H1 (cell line): Measurements from ENCODE around the gene ATG9B. TPM values are rescaled to one million over a fixed set of nuclear protein-coding genes. Genes with fewer than 3 reads are reported as not detected.

Source experiments
- CTCF ChIA-PET: fragments of 300-600 bp; sonication (Branson Sonifier 250); formaldehyde crosslinking; loops from one replicate; lab custom pipeline; 2021; ENCODE audit not compliant: partially characterized antibody; lab: Charles Lee
- POLR2A ChIA-PET: fragments of 300-600 bp; sonication (Branson Sonifier 250); formaldehyde crosslinking; loops from one replicate; lab custom pipeline; 2021; ENCODE audit warnings: inconsistent platforms; ENCODE audit not compliant: partially characterized antibody; lab: Charles Lee
- DNase-seq, 2 experiments: peaks; one replicate each; pipeline versions ENCODE4 v3.0.0 to v3.0.0-alpha.2; 2010 to 2022; ENCODE audit warnings: low spot score in 2 of 2, low read depth in 1 of 2, mixed read lengths in 1 of 2
- FAIRE-seq: peaks from 2 replicates; lab custom pipeline; 2011; peaks lifted over from hg19 to GRCh38; lab: Jason Lieb, UNC
- H2AFZ ChIP-seq: 2 replicates; pipeline ENCODE4 v1.8.1; 2012; ENCODE audit warnings: low read length, inconsistent platforms
- H2AK5ac ChIP-seq: 2 replicates; pipeline ENCODE4 v1.6.1; 2013; ENCODE audit warnings: low read depth, low read length
- H2BK120ac ChIP-seq: replicated peaks from 2 replicates; pipeline ENCODE3; 2013; ENCODE audit warnings: low read depth, low read length, inconsistent platforms
- H2BK12ac ChIP-seq: 2 replicates; pipeline ENCODE4 v1.6.1; 2013; ENCODE audit warnings: low read depth, low read length
- H2BK15ac ChIP-seq: 2 replicates; pipeline ENCODE4 v1.6.1; 2013; ENCODE audit warnings: low read length
- H2BK20ac ChIP-seq: 2 replicates; pipeline ENCODE4 v1.6.1; 2013; ENCODE audit warnings: low read length
- H2BK5ac ChIP-seq: 2 replicates; pipeline ENCODE4 v1.6.1; 2013; ENCODE audit warnings: low read depth, low read length
- H3K14ac ChIP-seq: 2 replicates; pipeline ENCODE4 v1.6.1; 2013; ENCODE audit warnings: inconsistent platforms; ENCODE audit not compliant: insufficient read length
- H3K18ac ChIP-seq: 2 replicates; pipeline ENCODE4 v1.6.1; 2013; ENCODE audit warnings: low read length; ENCODE audit errors: extremely low read depth
- H3K23ac ChIP-seq: 2 replicates; pipeline ENCODE4 v1.6.1; 2013; ENCODE audit warnings: inconsistent platforms; ENCODE audit not compliant: insufficient read length
- H3K23me2 ChIP-seq: 2 replicates; pipeline ENCODE4 v1.6.1; 2013; ENCODE audit warnings: low read depth, low read length
- H3K27ac ChIP-seq: 2 replicates; pipeline ENCODE4 v1.6.1; 2011; ENCODE audit warnings: low read depth, low read length, inconsistent platforms
- H3K27me3 ChIP-seq, 4 experiments: replicated peaks in 1 of 4; 1 replicate in 1 of 4; 2 replicates in 3 of 4; pipeline versions ENCODE4 v1.6.1 to v1.8.1; 2011 to 2013; ENCODE audit warnings: low read length in 3 of 4, mild to moderate bottlenecking in 3 of 4, inconsistent platforms in 2 of 4, mixed read lengths in 2 of 4, moderate library complexity in 1 of 4; ENCODE audit not compliant: control insufficient read depth in 3 of 4, insufficient read depth in 3 of 4; ENCODE audit errors: extremely low read depth in 1 of 4
- H3K36me3 ChIP-seq, 4 experiments: 2 replicates each; pipeline versions ENCODE4 v1.6.1 to v1.8.1; 2011 to 2013; ENCODE audit warnings: mild to moderate bottlenecking in 4 of 4, low read length in 3 of 4, moderate library complexity in 2 of 4, control low read depth in 1 of 4, inconsistent platforms in 1 of 4; ENCODE audit not compliant: insufficient read depth in 4 of 4, control insufficient read depth in 2 of 4
- H3K4ac ChIP-seq: replicated peaks from 2 replicates; pipeline ENCODE3; 2013; ENCODE audit warnings: low read length, low read depth, mixed read lengths, inconsistent platforms; ENCODE audit not compliant: insufficient read length
- H3K4me1 ChIP-seq, 4 experiments: replicated peaks in 1 of 4; 1 replicate in 1 of 4; 2 replicates in 3 of 4; pipeline versions ENCODE4 v1.6.1 to v1.8.1; 2011 to 2013; ENCODE audit warnings: low read length in 3 of 4, inconsistent platforms in 2 of 4, mixed read lengths in 1 of 4; ENCODE audit not compliant: insufficient read depth in 4 of 4, control insufficient read depth in 3 of 4
- H3K4me2 ChIP-seq, 2 experiments: 2 replicates each; pipeline versions ENCODE4 v1.6.1 to v1.8.1; 2011 to 2013; ENCODE audit warnings: low read depth in 2 of 2, low read length in 2 of 2, control low read depth in 1 of 2, inconsistent platforms in 1 of 2, mild to moderate bottlenecking in 1 of 2; ENCODE audit not compliant: insufficient read depth in 1 of 2
- H3K4me3 ChIP-seq, 4 experiments: fragments of 200-600, 300-600 bp in 1 of 4; sonication (generic), shearing (Covaris generic), sonication (Bioruptor Twin) in 1 of 4; 2 replicates each; pipeline versions ENCODE4 v1.5.1 to v1.8.1; 2011 to 2016; ENCODE audit warnings: low read length in 4 of 4, low read depth in 3 of 4, control low read depth in 2 of 4, inconsistent platforms in 2 of 4, mild to moderate bottlenecking in 2 of 4, mixed read lengths in 1 of 4, moderate library complexity in 1 of 4; ENCODE audit not compliant: insufficient read depth in 2 of 4; ENCODE audit errors: extremely low read depth in 1 of 4
- H3K56ac ChIP-seq: replicated peaks from 2 replicates; pipeline ENCODE3; 2013; ENCODE audit warnings: low read depth, mild to moderate bottlenecking, mixed read lengths, low read length, inconsistent platforms; ENCODE audit not compliant: insufficient read length
- H3K79me1 ChIP-seq: 2 replicates; pipeline ENCODE4 v1.6.1; 2013; ENCODE audit warnings: low read depth, low read length, control low read depth
- H3K79me2 ChIP-seq, 2 experiments: 2 replicates each; pipeline versions ENCODE4 v1.6.1 to v1.8.1; 2012 to 2013; ENCODE audit warnings: low read length in 2 of 2, mild to moderate bottlenecking in 2 of 2, inconsistent platforms in 1 of 2; ENCODE audit not compliant: insufficient read depth in 2 of 2, control insufficient read depth in 1 of 2
- H3K9ac ChIP-seq, 4 experiments: replicated peaks in 1 of 4; 1 replicate in 1 of 4; 2 replicates in 3 of 4; pipeline versions ENCODE4 v1.6.1 to v1.8.1; 2011 to 2013; ENCODE audit warnings: low read depth in 3 of 4, low read length in 3 of 4, control low read depth in 2 of 4, mild to moderate bottlenecking in 2 of 4, moderate library complexity in 2 of 4, inconsistent platforms in 1 of 4; ENCODE audit errors: extremely low read depth in 1 of 4
- H3K9me3 ChIP-seq, 2 experiments: 2 replicates each; pipeline versions ENCODE4 v1.6.1 to v1.8.1; 2012 to 2013; ENCODE audit warnings: mild to moderate bottlenecking in 2 of 2, moderate library complexity in 2 of 2, control low read depth in 1 of 2, inconsistent platforms in 1 of 2, low read depth in 1 of 2, low read length in 1 of 2, mixed read lengths in 1 of 2; ENCODE audit not compliant: insufficient read depth in 2 of 2
- H4K20me1 ChIP-seq, 2 experiments: replicated peaks in 1 of 2; 2 replicates each; pipeline versions ENCODE3 to v1.8.1; 2011 to 2013; ENCODE audit warnings: inconsistent platforms in 2 of 2, low read length in 2 of 2, mild to moderate bottlenecking in 1 of 2; ENCODE audit not compliant: insufficient read depth in 2 of 2, control insufficient read depth in 1 of 2
- H4K5ac ChIP-seq: 2 replicates; pipeline ENCODE4 v1.6.1; 2013; ENCODE audit warnings: low read length, low read depth, mixed read lengths, inconsistent platforms; ENCODE audit not compliant: insufficient read length
- H4K8ac ChIP-seq: 2 replicates; pipeline ENCODE4 v1.8.0; 2013; ENCODE audit warnings: mild to moderate bottlenecking, moderate library complexity, low read length, inconsistent platforms; ENCODE audit not compliant: insufficient read depth; ENCODE audit errors: extremely low read depth
- H4K91ac ChIP-seq: replicated peaks from 2 replicates; pipeline ENCODE3; 2013; ENCODE audit warnings: low read length, mixed read lengths, inconsistent platforms; ENCODE audit not compliant: insufficient read length
- KDM1A ChIP-seq: fragments of 200-600, 300-600 bp; sonication (generic); IDR thresholded peaks from 2 replicates; pipeline ENCODE4 v1.7.1; 2016; ENCODE audit warnings: mild to moderate bottlenecking, low read length, borderline replicate concordance
- WGBS, 2 experiments: shearing (Covaris generic) in 1 of 2; methylation state at CpG; one replicate each; pipeline versions ENCODE4 v1.1.6 to v1.1.7; 2013 to 2015; ENCODE audit warnings: low lambda C conversion rate in 2 of 2, mixed read lengths in 2 of 2, inconsistent platforms in 1 of 2, low coverage in 1 of 2, missing lambda C conversion rate in 1 of 2; ENCODE audit not compliant: insufficient replicate concordance in 2 of 2, insufficient coverage in 1 of 2, insufficient read length in 1 of 2; ENCODE audit errors: extremely low coverage in 1 of 2, missing lambda C conversion rate in 1 of 2; 5-methylcytosine and 5-hydroxymethylcytosine counted together
- polyA plus RNA-seq, 7 experiments: library from polyadenylated mRNA; depleted of rRNA in 3 of 7; stranded (reverse) in 5 of 7; unstranded in 2 of 7; fragments of >200 nt in 5 of 7; fragments of 200-250 nt in 2 of 7; gene quantifications; 1 replicate in 5 of 7; 2 replicates in 1 of 7; 4 replicates in 1 of 7; pipeline versions ENCODE4 v1.2.1 to v1.2.3, GENCODE V29; 2011 to 2013; ENCODE audit warnings: missing spikeins in 2 of 7, mixed read lengths in 2 of 7
- total RNA-seq: library from RNA; stranded (reverse); fragmentation: NEBNext Ultra II Directional; extraction: Animal tissue kit (Norgen Biotek cat#: 25700); gene quantifications from 2 replicates; pipeline ENCODE4 v1.2.1, GENCODE V29; 2021

ATG9B gene
- total and polyA plus RNA-seq, 2 of the 8 experiments (the other 6 are each of a cell fraction or from before 2014, with no cell fraction given) = 1.4 to 2.3 TPM

DNA sequence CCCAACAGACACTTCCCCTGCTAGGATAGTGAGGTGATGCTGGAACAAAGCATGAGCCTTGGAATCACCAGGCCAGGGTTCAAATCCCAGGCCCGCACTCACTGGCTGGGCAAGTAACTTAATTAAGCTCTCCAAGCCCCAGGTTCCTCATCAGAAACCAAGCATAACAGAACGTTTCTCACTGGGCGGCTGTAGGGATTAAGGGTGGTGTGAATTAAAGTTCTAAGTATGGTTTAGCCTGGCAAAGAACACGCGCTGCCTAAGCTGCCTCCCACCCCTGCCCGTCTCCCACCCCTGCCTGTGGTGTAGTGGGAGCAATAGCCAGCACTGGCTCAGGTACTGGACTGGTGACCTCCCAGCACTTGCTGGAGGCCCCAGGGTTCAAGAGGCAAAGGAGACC is 40.7 kb upstream of the ATG9B start:
- Histone ChIP-seq H2BK120ac (no peak overlapping the region), H2BK20ac (no peak overlapping the region)
- POLR2A ChIA-PET = interaction anchor here (7.9 kb wide), 1 partner anchor 13 kb away, joined by 77 read pairs; no protein-coding TSS in a partner anchor

More for the DNA sequence above, 40.7 kb upstream of the ATG9B start:
- H3K36me3 ChIP-seq = peaks cover 9 to 42% (median 26%) of the 10 kb centered on the region in 4 experiments
- no peak overlapping the region for H3K18ac ChIP-seq
- no peak overlapping the region for H3K4ac ChIP-seq
- H3K23ac ChIP-seq = no peak overlapping the region
- no peak overlapping the region for H2AFZ ChIP-seq
- no peak overlapping the region for H4K5ac ChIP-seq
- H2BK5ac ChIP-seq = no peak overlapping the region
- CTCF ChIA-PET = interaction anchor here (6.5 to 9.0 kb wide), 2 partner anchors 13 to 46 kb away, joined by 36 to 81 read pairs; no protein-coding TSS in a partner anchor
- peaks cover 19% of the 10 kb centered on the region; the same call in 1 of the 2 replicates for H3K23me2 ChIP-seq
- WGBS, 2 experiments = 87% methylated on average over 6 of the region's 6 CpGs; no CpG with 5 or more reads in 1 of the 2 experiments
- no peak overlapping the region for H4K91ac ChIP-seq
- FAIRE-seq = no peak
- no peak overlapping the region for H3K27ac ChIP-seq
- peaks cover 0 to 8% of the 10 kb centered on the region in 2 experiments; a peak in 1 of 4 replicates for H3K79me2 ChIP-seq
- no peak overlapping the region for H3K4me3 ChIP-seq
- H4K20me1 ChIP-seq = peaks cover 5 to 9% of the 10 kb centered on the region in 2 experiments
- no peak overlapping the region for H3K14ac ChIP-seq
- no peak overlapping the region for H3K56ac ChIP-seq
- no peaks in the 10 kb centered on the region for H3K27me3 ChIP-seq
- H2BK15ac ChIP-seq = no peak overlapping the region
- H3K79me1 ChIP-seq = peaks cover 6% of the 10 kb centered on the region; the same call in 1 of the 2 replicates
- no peak overlapping the region for H2BK12ac ChIP-seq
- TF ChIP-seq KDM1A = no peak
- TF ChIP-seq, all 59 proteins: peak for 0
- no peaks in the 10 kb centered on the region for H3K9me3 ChIP-seq
- H2AK5ac ChIP-seq = no peak overlapping the region
- H4K8ac ChIP-seq = no peak overlapping the region
- no peak for DNase-seq
- peaks cover 6 to 29% (median 24%) of the 10 kb centered on the region in 4 experiments for H3K4me1 ChIP-seq
- no peak overlapping the region for H3K9ac ChIP-seq
- H3K4me2 ChIP-seq = no peak overlapping the region
